Measurements from ENCODE around the gene CERS5.

The CERS5 gene

GRCh38 chr12:50109319-50109718 lies 57.9 kb downstream of the CERS5 start:
- H3K4me1 ChIP-seq (ENCODE audit: control insufficient read depth in 1 of 2, insufficient read depth in 2 of 2, low read length in 2 of 2) = peaks cover 12 to 14% of the 10 kb centered on the region in 2 experiments
- no peak overlapping the region for H2AK5ac ChIP-seq (ENCODE audit: low read length)
- no peak overlapping the region for H3K14ac ChIP-seq (ENCODE audit: low read length)
- no peaks in the 10 kb centered on the region for H3K79me2 ChIP-seq (ENCODE audit: control insufficient read depth, insufficient read depth, low read length, poor library complexity)
- no peak overlapping the region for H3K23ac ChIP-seq (ENCODE audit: low read length)
- H3K4ac ChIP-seq (ENCODE audit: low read depth, low read length) = no peak overlapping the region
- DNase-seq = no peak
- no peak overlapping the region for H4K12ac ChIP-seq (ENCODE audit: low read depth, low read length)
- no CpG with 5 or more reads among the region's 3 CpGs for WGBS (ENCODE audit: extremely low coverage, insufficient coverage, insufficient read length)
- no peak overlapping the region for H4K91ac ChIP-seq (ENCODE audit: low read depth, low read length)
- no peak overlapping the region for H3K27ac ChIP-seq (ENCODE audit: low read depth, low read length)
- H2BK12ac ChIP-seq (ENCODE audit: low read length) = no peak overlapping the region
- no peak overlapping the region for H2BK120ac ChIP-seq (ENCODE audit: insufficient read depth, low read length, poor library complexity)
- no peak overlapping the region for H3K4me3 ChIP-seq (ENCODE audit: low read depth, low read length)
- no peaks in the 10 kb centered on the region for H3K36me3 ChIP-seq (ENCODE audit: control insufficient read depth in 1 of 2, insufficient read depth in 2 of 2, low read length in 2 of 2)
- H3K4me2 ChIP-seq (ENCODE audit: low read length) = no peak overlapping the region
- no peak overlapping the region for H3K18ac ChIP-seq (ENCODE audit: low read length)
- H4K8ac ChIP-seq (ENCODE audit: low read depth, low read length) = no peak overlapping the region
- H3K79me1 ChIP-seq (ENCODE audit: low read length) = peaks cover 5% of the 10 kb centered on the region
- H2BK5ac ChIP-seq (ENCODE audit: low read depth, low read length, poor library complexity) = no peak overlapping the region
- no peak overlapping the region for H2AFZ ChIP-seq (ENCODE audit: insufficient read depth, low read length, poor library complexity)
- H3K27me3 ChIP-seq (ENCODE audit: insufficient read depth, low read length) = no peaks in the 10 kb centered on the region
- no peaks in the 10 kb centered on the region for H3K9me3 ChIP-seq (ENCODE audit: insufficient read depth, low read depth, low read length)
- H3K9ac ChIP-seq (ENCODE audit: low read length) = no peak overlapping the region

- no peak overlapping the region for H4K91ac ChIP-seq (ENCODE audit: low read depth, low read length)
- no CpG with 5 or more reads among the region's 17 CpGs for WGBS (ENCODE audit: extremely low coverage, insufficient coverage, insufficient read length)
- no peak overlapping the region for H2BK5ac ChIP-seq (ENCODE audit: low read depth, low read length, poor library complexity)
- H3K36me3 ChIP-seq (ENCODE audit: control insufficient read depth in 1 of 2, insufficient read depth in 2 of 2, low read length in 2 of 2) = no peaks in the 10 kb centered on the region
- no peak overlapping the region for H2BK120ac ChIP-seq (ENCODE audit: insufficient read depth, low read length, poor library complexity)
- no peaks in the 10 kb centered on the region for H3K9me3 ChIP-seq (ENCODE audit: insufficient read depth, low read depth, low read length)
- H2AFZ ChIP-seq (ENCODE audit: insufficient read depth, low read length, poor library complexity) = no peak overlapping the region
- H3K4me2 ChIP-seq (ENCODE audit: low read length) = no peak overlapping the region
- no peak overlapping the region for H3K9ac ChIP-seq (ENCODE audit: low read length)
- H3K4me1 ChIP-seq (ENCODE audit: control insufficient read depth in 1 of 2, insufficient read depth in 2 of 2, low read length in 2 of 2) = peaks cover 10 to 12% of the 10 kb centered on the region in 2 experiments
- H2BK12ac ChIP-seq (ENCODE audit: low read length) = no peak overlapping the region
- H3K4ac ChIP-seq (ENCODE audit: low read depth, low read length) = no peak overlapping the region
- H3K27me3 ChIP-seq (ENCODE audit: insufficient read depth, low read length) = no peaks in the 10 kb centered on the region
- H3K14ac ChIP-seq (ENCODE audit: low read length) = no peak overlapping the region
- no peak overlapping the region for H4K12ac ChIP-seq (ENCODE audit: low read depth, low read length)
- H3K23ac ChIP-seq (ENCODE audit: low read length) = no peak overlapping the region
- no peak overlapping the region for H3K18ac ChIP-seq (ENCODE audit: low read length)
- DNase-seq = no peak
- H3K79me1 ChIP-seq (ENCODE audit: low read length) = peaks cover 5% of the 10 kb centered on the region
- H2AK5ac ChIP-seq (ENCODE audit: low read length) = no peak overlapping the region
- no peak overlapping the region for H3K4me3 ChIP-seq (ENCODE audit: low read depth, low read length)
- H3K27ac ChIP-seq (ENCODE audit: low read depth, low read length) = no peak overlapping the region
- no peaks in the 10 kb centered on the region for H3K79me2 ChIP-seq (ENCODE audit: control insufficient read depth, insufficient read depth, low read length, poor library complexity)
- no peak overlapping the region for H4K8ac ChIP-seq (ENCODE audit: low read depth, low read length)
Measured at GRCh38 chr12:50107416-50108268, 59.5 kb downstream of the CERS5 start.

GRCh38 chr12:50106907-50107306 lies 60.3 kb downstream of the CERS5 start:
- Histone ChIP-seq H3K27ac (ENCODE audit: low read depth, low read length) (no peak overlapping the region), H4K91ac (ENCODE audit: low read depth, low read length) (no peak overlapping the region), H2AFZ (ENCODE audit: insufficient read depth, low read length, poor library complexity) (no peak overlapping the region), H4K8ac (ENCODE audit: low read depth, low read length) (no peak overlapping the region), H2BK120ac (ENCODE audit: insufficient read depth, low read length, poor library complexity) (no peak overlapping the region), H3K23ac (ENCODE audit: low read length) (no peak overlapping the region), H2AK5ac (ENCODE audit: low read length) (no peak overlapping the region), H3K14ac (ENCODE audit: low read length) (no peak overlapping the region), H3K9me3 (ENCODE audit: insufficient read depth, low read depth, low read length) (no peaks in the 10 kb centered on the region), H3K4me1 (ENCODE audit: control insufficient read depth in 1 of 2, insufficient read depth in 2 of 2, low read length in 2 of 2) (peaks cover 10 to 12% of the 10 kb centered on the region in 2 experiments), H3K4me2 (ENCODE audit: low read length) (no peak overlapping the region), H4K12ac (ENCODE audit: low read depth, low read length) (no peak overlapping the region), H2BK5ac (ENCODE audit: low read depth, low read length, poor library complexity) (no peak overlapping the region), H3K36me3 (ENCODE audit: control insufficient read depth in 1 of 2, insufficient read depth in 2 of 2, low read length in 2 of 2) (no peaks in the 10 kb centered on the region), H3K79me1 (ENCODE audit: low read length) (peaks cover 5% of the 10 kb centered on the region), H3K4ac (ENCODE audit: low read depth, low read length) (no peak overlapping the region), H3K79me2 (ENCODE audit: control insufficient read depth, insufficient read depth, low read length, poor library complexity) (no peaks in the 10 kb centered on the region), H3K27me3 (ENCODE audit: insufficient read depth, low read length) (no peaks in the 10 kb centered on the region), H2BK12ac (ENCODE audit: low read length) (no peak overlapping the region), H3K18ac (ENCODE audit: low read length) (no peak overlapping the region), H3K9ac (ENCODE audit: low read length) (no peak overlapping the region), H3K4me3 (ENCODE audit: low read depth, low read length) (no peak overlapping the region)
- no CpG with 5 or more reads among the region's 3 CpGs for WGBS (ENCODE audit: extremely low coverage, insufficient coverage, insufficient read length)
- no peak for DNase-seq

GRCh38 chr12:50105913-50106450 lies 61.2 kb downstream of the CERS5 start:
- Histone ChIP-seq H3K4me3 (ENCODE audit: low read depth, low read length) (no peak overlapping the region), H3K79me1 (ENCODE audit: low read length) (peaks cover 3% of the 10 kb centered on the region), H3K9ac (ENCODE audit: low read length) (no peak overlapping the region), H3K23ac (ENCODE audit: low read length) (no peak overlapping the region), H3K9me3 (ENCODE audit: insufficient read depth, low read depth, low read length) (no peaks in the 10 kb centered on the region), H4K12ac (ENCODE audit: low read depth, low read length) (no peak overlapping the region), H3K27ac (ENCODE audit: low read depth, low read length) (no peak overlapping the region), H3K14ac (ENCODE audit: low read length) (no peak overlapping the region), H3K4me2 (ENCODE audit: low read length) (no peak overlapping the region), H2BK120ac (ENCODE audit: insufficient read depth, low read length, poor library complexity) (no peak overlapping the region), H3K79me2 (ENCODE audit: control insufficient read depth, insufficient read depth, low read length, poor library complexity) (no peaks in the 10 kb centered on the region), H3K4ac (ENCODE audit: low read depth, low read length) (no peak overlapping the region), H3K36me3 (ENCODE audit: control insufficient read depth in 1 of 2, insufficient read depth in 2 of 2, low read length in 2 of 2) (peaks cover 0 to 2% of the 10 kb centered on the region in 2 experiments), H4K8ac (ENCODE audit: low read depth, low read length) (no peak overlapping the region), H2AFZ (ENCODE audit: insufficient read depth, low read length, poor library complexity) (no peak overlapping the region), H2AK5ac (ENCODE audit: low read length) (no peak overlapping the region), H3K4me1 (ENCODE audit: control insufficient read depth in 1 of 2, insufficient read depth in 2 of 2, low read length in 2 of 2) (peaks cover 7% of the 10 kb centered on the region in 2 experiments), H2BK12ac (ENCODE audit: low read length) (no peak overlapping the region), H3K27me3 (ENCODE audit: insufficient read depth, low read length) (no peaks in the 10 kb centered on the region), H2BK5ac (ENCODE audit: low read depth, low read length, poor library complexity) (no peak overlapping the region), H3K18ac (ENCODE audit: low read length) (no peak overlapping the region), H4K91ac (ENCODE audit: low read depth, low read length) (no peak overlapping the region)
- no CpG with 5 or more reads among the region's 12 CpGs for WGBS (ENCODE audit: extremely low coverage, insufficient coverage, insufficient read length)
- DNase-seq = peak in 1 of 2 donors; percentile 54
